Keratinocyte (primary cell): ENCODE results near the gene C3orf33. TPM values are rescaled to one million over a fixed set of nuclear protein-coding genes. Genes with fewer than 3 reads are reported as not detected.

Experiments
- DNase-seq: peaks from one replicate; pipeline ENCODE4 v3.0.0-alpha.2; 2011; ENCODE audit warnings: low read depth, missing footprints, low spot score
- FAIRE-seq: peaks from 2 replicates; lab custom pipeline; 2011; peaks lifted over from hg19 to GRCh38; lab: Jason Lieb, UNC
- H2AFZ ChIP-seq: 2 replicates; pipeline ENCODE4 v1.6.0; 2012; ENCODE audit warnings: low read length, control low read depth, inconsistent platforms; ENCODE audit not compliant: control insufficient read depth
- H3K27ac ChIP-seq: 2 replicates; pipeline ENCODE4 v1.5.1; 2011; ENCODE audit warnings: low read length; ENCODE audit not compliant: control insufficient read depth, insufficient read depth
- H3K27me3 ChIP-seq: 3 replicates; pipeline ENCODE4 v1.6.0; 2011; ENCODE audit warnings: low read length; ENCODE audit not compliant: control insufficient read depth, insufficient read depth; ENCODE audit errors: extremely low read depth
- H3K36me3 ChIP-seq, 2 experiments: 2 replicates in 1 of 2; 3 replicates in 1 of 2; pipeline ENCODE4 v1.5.1; 2011; ENCODE audit warnings: low read length in 2 of 2, mild to moderate bottlenecking in 1 of 2; ENCODE audit not compliant: control insufficient read depth in 2 of 2, insufficient read depth in 2 of 2; ENCODE audit errors: extremely low read depth in 1 of 2
- H3K4me1 ChIP-seq: 3 replicates; pipeline ENCODE4 v1.5.1; 2011; ENCODE audit warnings: low read length; ENCODE audit not compliant: control insufficient read depth, insufficient read depth; ENCODE audit errors: extremely low read depth
- H3K4me2 ChIP-seq: 3 replicates; pipeline ENCODE4 v1.6.0; 2011; ENCODE audit warnings: low read depth, low read length; ENCODE audit not compliant: control insufficient read depth, insufficient read depth; ENCODE audit errors: extremely low read depth
- H3K4me3 ChIP-seq, 3 experiments: fragments of 200-600 bp in 1 of 3; sonication (generic) in 1 of 3; 2 replicates in 2 of 3; 3 replicates in 1 of 3; pipeline ENCODE4 v1.5.1; 2011 to 2016; ENCODE audit warnings: low read length in 3 of 3, mild to moderate bottlenecking in 3 of 3, control low read depth in 2 of 3, inconsistent platforms in 1 of 3, low read depth in 1 of 3, mixed read lengths in 1 of 3, mixed run types in 1 of 3, moderate library complexity in 1 of 3; ENCODE audit not compliant: control insufficient read depth in 2 of 3, insufficient read depth in 2 of 3; ENCODE audit errors: extremely low read depth in 1 of 3
- H3K79me2 ChIP-seq: 2 replicates; pipeline ENCODE4 v1.6.0; 2012; ENCODE audit warnings: low read length; ENCODE audit not compliant: control insufficient read depth, insufficient read depth
- H3K9ac ChIP-seq: 3 replicates; pipeline ENCODE4 v1.6.0; 2011; ENCODE audit warnings: low read length; ENCODE audit not compliant: control insufficient read depth, insufficient read depth; ENCODE audit errors: extremely low read depth
- H3K9me1 ChIP-seq: 3 replicates; pipeline ENCODE4 v1.6.0; 2011; ENCODE audit warnings: low read length; ENCODE audit not compliant: control insufficient read depth, insufficient read depth; ENCODE audit errors: extremely low read depth
- H3K9me3 ChIP-seq: 2 replicates; pipeline ENCODE4 v1.5.1; 2012; ENCODE audit warnings: low read depth, low read length; ENCODE audit not compliant: control insufficient read depth
- H4K20me1 ChIP-seq: 3 replicates; pipeline ENCODE4 v1.6.0; 2011; ENCODE audit warnings: low read length; ENCODE audit not compliant: control insufficient read depth, insufficient read depth; ENCODE audit errors: extremely low read depth
- CTCF ChIP-seq, 3 experiments: IDR thresholded peaks in 1 of 3; conservative IDR thresholded peaks in 1 of 3; optimal IDR thresholded peaks in 1 of 3; 2 replicates in 2 of 3; 3 replicates in 1 of 3; pipeline versions ENCODE3 to v1.5.1; 2011; ENCODE audit warnings: low read length in 3 of 3, mild to moderate bottlenecking in 3 of 3, moderate library complexity in 2 of 3, control low read depth in 1 of 3, inconsistent platforms in 1 of 3; ENCODE audit not compliant: insufficient read depth in 2 of 3; ENCODE audit errors: extremely low read depth in 1 of 3
- EZH2 ChIP-seq: IDR thresholded peaks from one replicate; pipeline ENCODE4 v1.6.1; 2012; ENCODE audit warnings: inconsistent platforms, mild to moderate bottlenecking, low read length, moderate library complexity
- dilution Hi-C: fragments of 300-500 bp; cut with MboI; formaldehyde crosslinking; loops from one replicate; pipeline ENCODE4 v1.7.0; 2020; ENCODE audit warnings: low sequenced_read_pairs; ENCODE audit not compliant: extremely low pct_ligation_motif_present
- polyA plus RNA-seq, 5 experiments: library from polyadenylated mRNA; depleted of rRNA in 3 of 5; stranded (reverse) in 3 of 5; stranded (forward) in 1 of 5; unstranded in 1 of 5; fragments of >200 nt; gene quantifications; 1 replicate in 1 of 5; 2 replicates in 3 of 5; 3 replicates in 1 of 5; pipeline versions ENCODE4 v1.2.1 to v1.2.3, GENCODE V29; 2011 to 2012; ENCODE audit warnings: missing spikeins in 2 of 5, low read depth in 1 of 5, low replicate concordance in 1 of 5

The C3orf33 gene
- polyA plus RNA-seq, 1 donor (not counting 4 experiments of a cell fraction or from before 2014, with no cell fraction given), result 2.9 TPM

GRCh38 chr3:155780291-155780690 lies 25.8 kb downstream of the C3orf33 start:
- no peak for FAIRE-seq
- dilution Hi-C loops, result no loop called here
- no peaks in the 10 kb centered on the region for H3K9me1 ChIP-seq

GRCh38 chr3:155778462-155778861 lies 27.6 kb downstream of the C3orf33 start:
- DNase-seq, result no peak
- H3K4me1 ChIP-seq, result no peaks in the 10 kb centered on the region
- H3K79me2 ChIP-seq, result no peaks in the 10 kb centered on the region
- H2AFZ ChIP-seq, result no peak overlapping the region
- no peaks in the 10 kb centered on the region for H3K9me3 ChIP-seq
- no peaks in the 10 kb centered on the region for H3K9me1 ChIP-seq
- no peaks in the 10 kb centered on the region for H4K20me1 ChIP-seq
- H3K27ac ChIP-seq, result no peak overlapping the region
- H3K4me2 ChIP-seq, result no peak overlapping the region
- no peaks in the 10 kb centered on the region for H3K36me3 ChIP-seq
- H3K9ac ChIP-seq, result no peak overlapping the region
- H3K4me3 ChIP-seq, result no peak overlapping the region
- dilution Hi-C loops, result no loop called here
- TF ChIP-seq CTCF (optimal IDR thresholded peaks at IDR 0.05 in 1 of 3, IDR thresholded peaks at IDR 0.05 in 1 of 3, conservative IDR thresholded peaks at IDR 0.05 in 1 of 3; ENCODE audit: extremely low read depth in 1 of 3, insufficient read depth in 2 of 3, low read length in 3 of 3), result no peak
- no peak for TF ChIP-seq EZH2
- no peaks in the 10 kb centered on the region for H3K27me3 ChIP-seq
- no peak for FAIRE-seq

More at GRCh38 chr3:155780291-155780690, 25.8 kb downstream of the C3orf33 start:
- H3K36me3 ChIP-seq, result no peaks in the 10 kb centered on the region
- no peak overlapping the region for H3K4me2 ChIP-seq
- no peaks in the 10 kb centered on the region for H3K9me3 ChIP-seq
- H3K9ac ChIP-seq, result no peak overlapping the region
- no peaks in the 10 kb centered on the region for H3K79me2 ChIP-seq
- H3K27ac ChIP-seq, result no peak overlapping the region
- no peak for DNase-seq
- no peak for TF ChIP-seq CTCF (optimal IDR thresholded peaks at IDR 0.05 in 1 of 3, IDR thresholded peaks at IDR 0.05 in 1 of 3, conservative IDR thresholded peaks at IDR 0.05 in 1 of 3; ENCODE audit: extremely low read depth in 1 of 3, insufficient read depth in 2 of 3, low read length in 3 of 3)
- no peak for TF ChIP-seq EZH2
- no peaks in the 10 kb centered on the region for H3K4me1 ChIP-seq
- H3K27me3 ChIP-seq, result no peaks in the 10 kb centered on the region
- H4K20me1 ChIP-seq, result no peaks in the 10 kb centered on the region
- no peak overlapping the region for H3K4me3 ChIP-seq
- no peak overlapping the region for H2AFZ ChIP-seq
